OCI-LY1 (cell line): ENCODE measurements around the gene BBS4.

Source experiments
- CTCF ChIP-seq: fragments of 200-600 bp; sonication (generic), shearing (Covaris generic); IDR thresholded peaks from 2 replicates; pipeline ENCODE4 v1.5.1; 2017; ENCODE audit warnings: mild to moderate bottlenecking, antibody characterized with exemption, low read length, moderate library complexity, mixed read lengths
- EZH2 ChIP-seq: fragments of 200-600 bp; sonication (generic), shearing (Covaris generic); IDR thresholded peaks from 2 replicates; pipeline ENCODE4 v1.8.0; 2017; ENCODE audit warnings: borderline replicate concordance, mixed run types, mild to moderate bottlenecking, antibody characterized with exemption, low read length, moderate library complexity, mixed read lengths

- TF ChIP-seq EZH2, result no peak
- TF ChIP-seq CTCF, result no peak
Measured at GRCh38 chr15:72783004-72783639, 97.1 kb downstream of the BBS4 start.
